Measurements from ENCODE around the gene ATP8A1.

- TF ChIP-seq REST (IDR thresholded peaks at IDR 0.05; ENCODE audit: low read depth), result no peak
- TF ChIP-seq EGR1 (IDR thresholded peaks at IDR 0.05), result no peak
- TF ChIP-seq EP300 (IDR thresholded peaks at IDR 0.05; ENCODE audit: borderline replicate concordance), result no peak
- TF ChIP-seq USF1 (IDR thresholded peaks at IDR 0.05), result no peak
- TF ChIP-seq MAX (IDR thresholded peaks at IDR 0.05), result no peak
- no peak for TF ChIP-seq TEAD4 (IDR thresholded peaks at IDR 0.05)
Measured at GRCh38 chr4:42644897-42645296, 12.0 kb downstream of the ATP8A1 start.
